ENCODE measurements around the gene ECI1. TPM values are rescaled to one million over a fixed set of nuclear protein-coding genes. Genes with fewer than 3 reads are reported as not detected.

Gene ECI1
- total and polyA plus RNA-seq, 2 donors = 31.1 to 47.0 TPM

- Histone ChIP-seq H3K27me3 (ENCODE audit: control insufficient read depth in 2 of 2, insufficient read depth in 1 of 2, low read length in 1 of 2) (peaks cover 30 to 33% of the 10 kb centered on the region in 2 donors), H3K4me3 (ENCODE audit: low read length in 2 of 2) (no peak overlapping the region), H3K9me3 (ENCODE audit: control insufficient read depth in 2 of 2, insufficient read depth in 1 of 2, low read length in 1 of 2) (peaks cover 0 to under 1% of the 10 kb centered on the region in 2 donors), H3K36me3 (ENCODE audit: control insufficient read depth in 2 of 2, insufficient read depth in 2 of 2, low read length in 1 of 2) (peaks cover 71 to 79% of the 10 kb centered on the region in 2 donors), H3K4me1 (ENCODE audit: control insufficient read depth in 2 of 2, insufficient read depth in 2 of 2, low read length in 2 of 2) (peaks cover 0 to 4% of the 10 kb centered on the region in 2 donors), H3K27ac (ENCODE audit: low read depth in 1 of 2, low read length in 1 of 2) (no peak overlapping the region)
- 98% methylated on average over 28 of the region's 28 CpGs for WGBS
- DNase-seq (ENCODE audit: low read depth in 6 of 9, low spot score in 9 of 9) = no peak
These were observed 18.2 kb downstream of the ECI1 start for GRCh38 chr16:2233046-2233775.

- H3K27me3 ChIP-seq (ENCODE audit: control insufficient read depth in 2 of 2, insufficient read depth in 1 of 2, low read length in 1 of 2) = peaks cover 21 to 24% of the 10 kb centered on the region in 2 donors
- 95% methylated on average over 41 of the region's 41 CpGs for WGBS
- H3K4me1 ChIP-seq (ENCODE audit: control insufficient read depth in 2 of 2, insufficient read depth in 2 of 2, low read length in 2 of 2) = peaks cover 0 to 4% of the 10 kb centered on the region in 2 donors
- H3K9me3 ChIP-seq (ENCODE audit: control insufficient read depth in 2 of 2, insufficient read depth in 1 of 2, low read length in 1 of 2) = peaks cover 0 to 4% of the 10 kb centered on the region in 2 donors
- H3K27ac ChIP-seq (ENCODE audit: low read depth in 1 of 2, low read length in 1 of 2) = no peak overlapping the region
- no peak for DNase-seq (ENCODE audit: low read depth in 6 of 9, low spot score in 9 of 9)
- H3K4me3 ChIP-seq (ENCODE audit: low read length in 2 of 2) = no peak overlapping the region
- H3K36me3 ChIP-seq (ENCODE audit: control insufficient read depth in 2 of 2, insufficient read depth in 2 of 2, low read length in 1 of 2) = peaks cover 76 to 84% of the 10 kb centered on the region in 2 donors
These were observed 19.0 kb downstream of the ECI1 start for GRCh38 chr16:2232094-2232990.

GRCh38 chr16:2231016-2231931 lies 20.1 kb downstream of the ECI1 start:
- Histone ChIP-seq H3K27me3 (ENCODE audit: control insufficient read depth in 2 of 2, insufficient read depth in 1 of 2, low read length in 1 of 2) (peaks cover 11 to 14% of the 10 kb centered on the region in 2 donors), H3K4me3 (ENCODE audit: low read length in 2 of 2) (no peak overlapping the region), H3K4me1 (ENCODE audit: control insufficient read depth in 2 of 2, insufficient read depth in 2 of 2, low read length in 2 of 2) (peaks cover 0 to 4% of the 10 kb centered on the region in 2 donors), H3K27ac (ENCODE audit: low read depth in 1 of 2, low read length in 1 of 2) (peak overlapping the region in 1 of 2 donors; percentile 17), H3K9me3 (ENCODE audit: control insufficient read depth in 2 of 2, insufficient read depth in 1 of 2, low read length in 1 of 2) (peaks cover 0 to 4% of the 10 kb centered on the region in 2 donors), H3K36me3 (ENCODE audit: control insufficient read depth in 2 of 2, insufficient read depth in 2 of 2, low read length in 1 of 2) (peaks cover 76 to 84% of the 10 kb centered on the region in 2 donors)
- no peak for DNase-seq (ENCODE audit: low read depth in 6 of 9, low spot score in 9 of 9)
- WGBS = 96% methylated on average over 29 of the region's 29 CpGs

GRCh38 chr16:2230376-2230775 lies 21.0 kb downstream of the ECI1 start:
- Histone ChIP-seq H3K27ac (ENCODE audit: low read depth in 1 of 2, low read length in 1 of 2) (no peak overlapping the region), H3K9me3 (ENCODE audit: control insufficient read depth in 2 of 2, insufficient read depth in 1 of 2, low read length in 1 of 2) (peaks cover 0 to 4% of the 10 kb centered on the region in 2 donors), H3K4me3 (ENCODE audit: low read length in 2 of 2) (no peak overlapping the region), H3K4me1 (ENCODE audit: control insufficient read depth in 2 of 2, insufficient read depth in 2 of 2, low read length in 2 of 2) (peaks cover 0 to 4% of the 10 kb centered on the region in 2 donors), H3K27me3 (ENCODE audit: control insufficient read depth in 2 of 2, insufficient read depth in 1 of 2, low read length in 1 of 2) (peaks cover 2 to 5% of the 10 kb centered on the region in 2 donors), H3K36me3 (ENCODE audit: control insufficient read depth in 2 of 2, insufficient read depth in 2 of 2, low read length in 1 of 2) (peaks cover 73 to 76% of the 10 kb centered on the region in 2 donors)
- DNase-seq (ENCODE audit: low read depth in 6 of 9, low spot score in 9 of 9) = no peak
- WGBS = 97% methylated on average over 13 of the region's 13 CpGs

- Histone ChIP-seq H3K27ac (ENCODE audit: low read depth in 1 of 2, low read length in 1 of 2) (no peak overlapping the region), H3K9me3 (ENCODE audit: control insufficient read depth in 2 of 2, insufficient read depth in 1 of 2, low read length in 1 of 2) (peaks cover 0 to 4% of the 10 kb centered on the region in 2 donors), H3K4me1 (ENCODE audit: control insufficient read depth in 2 of 2, insufficient read depth in 2 of 2, low read length in 2 of 2) (peaks cover 0 to 4% of the 10 kb centered on the region in 2 donors), H3K36me3 (ENCODE audit: control insufficient read depth in 2 of 2, insufficient read depth in 2 of 2, low read length in 1 of 2) (peaks cover 67 to 70% of the 10 kb centered on the region in 2 donors), H3K27me3 (ENCODE audit: control insufficient read depth in 2 of 2, insufficient read depth in 1 of 2, low read length in 1 of 2) (no peaks in the 10 kb centered on the region), H3K4me3 (ENCODE audit: low read length in 2 of 2) (no peak overlapping the region)
- DNase-seq (ENCODE audit: low read depth in 6 of 9, low spot score in 9 of 9) = no peak
- WGBS = 98% methylated on average over 23 of the region's 23 CpGs
These were observed 21.6 kb downstream of the ECI1 start for GRCh38 chr16:2229632-2230250.

GRCh38 chr16:2229091-2229490 lies 22.3 kb downstream of the ECI1 start:
- Histone ChIP-seq H3K27me3 (ENCODE audit: control insufficient read depth in 2 of 2, insufficient read depth in 1 of 2, low read length in 1 of 2) (no peaks in the 10 kb centered on the region), H3K9me3 (ENCODE audit: control insufficient read depth in 2 of 2, insufficient read depth in 1 of 2, low read length in 1 of 2) (peaks cover 0 to 4% of the 10 kb centered on the region in 2 donors), H3K36me3 (ENCODE audit: control insufficient read depth in 2 of 2, insufficient read depth in 2 of 2, low read length in 1 of 2) (peaks cover 60 to 63% of the 10 kb centered on the region in 2 donors), H3K4me3 (ENCODE audit: low read length in 2 of 2) (no peak overlapping the region), H3K27ac (ENCODE audit: low read depth in 1 of 2, low read length in 1 of 2) (no peak overlapping the region), H3K4me1 (ENCODE audit: control insufficient read depth in 2 of 2, insufficient read depth in 2 of 2, low read length in 2 of 2) (peaks cover 6 to 11% of the 10 kb centered on the region in 2 donors)
- WGBS = 97% methylated on average over 12 of the region's 12 CpGs
- no peak for DNase-seq (ENCODE audit: low read depth in 6 of 9, low spot score in 9 of 9)

GRCh38 chr16:2228161-2228824 lies 23.1 kb downstream of the ECI1 start:
- Histone ChIP-seq H3K27ac (ENCODE audit: low read depth in 1 of 2, low read length in 1 of 2) (no peak overlapping the region), H3K4me1 (ENCODE audit: control insufficient read depth in 2 of 2, insufficient read depth in 2 of 2, low read length in 2 of 2) (peaks cover 7 to 14% of the 10 kb centered on the region in 2 donors), H3K27me3 (ENCODE audit: control insufficient read depth in 2 of 2, insufficient read depth in 1 of 2, low read length in 1 of 2) (no peaks in the 10 kb centered on the region), H3K4me3 (ENCODE audit: low read length in 2 of 2) (no peak overlapping the region), H3K9me3 (ENCODE audit: control insufficient read depth in 2 of 2, insufficient read depth in 1 of 2, low read length in 1 of 2) (peaks cover 0 to 6% of the 10 kb centered on the region in 2 donors), H3K36me3 (ENCODE audit: control insufficient read depth in 2 of 2, insufficient read depth in 2 of 2, low read length in 1 of 2) (peaks cover 52 to 55% of the 10 kb centered on the region in 2 donors)
- no peak for DNase-seq (ENCODE audit: low read depth in 6 of 9, low spot score in 9 of 9)
- whole genome bisulfite sequencing = 98% methylated on average over 25 of the region's 25 CpGs

- no peak for DNase-seq (ENCODE audit: low read depth in 6 of 9, low spot score in 9 of 9)
- peaks cover 39 to 42% of the 10 kb centered on the region in 2 donors for H3K36me3 ChIP-seq (ENCODE audit: control insufficient read depth in 2 of 2, insufficient read depth in 2 of 2, low read length in 1 of 2)
- WGBS = 98% methylated on average over 6 of the region's 6 CpGs
These were observed 24.5 kb downstream of the ECI1 start for GRCh38 chr16:2226918-2227317.

More at GRCh38 chr16:2226918-2227317, 24.5 kb downstream of the ECI1 start:
- Histone ChIP-seq H3K9me3 (ENCODE audit: control insufficient read depth in 2 of 2, insufficient read depth in 1 of 2, low read length in 1 of 2) (peaks cover 0 to 6% of the 10 kb centered on the region in 2 donors), H3K27ac (ENCODE audit: low read depth in 1 of 2, low read length in 1 of 2) (no peak overlapping the region), H3K27me3 (ENCODE audit: control insufficient read depth in 2 of 2, insufficient read depth in 1 of 2, low read length in 1 of 2) (no peaks in the 10 kb centered on the region), H3K4me3 (ENCODE audit: low read length in 2 of 2) (no peak overlapping the region), H3K4me1 (ENCODE audit: control insufficient read depth in 2 of 2, insufficient read depth in 2 of 2, low read length in 2 of 2) (peaks cover 7 to 17% of the 10 kb centered on the region in 2 donors)
